CD4-positive, alpha-beta T cell treated with Interleukin-6 for 4 hours (primary cell): ENCODE data around the gene RNF214.

ENCODE experiments used
- DNase-seq: peaks from one replicate; pipeline ENCODE4 v3.0.0-alpha.2; 2020; ENCODE audit warnings: mixed read lengths

RNF214 gene

DNA sequence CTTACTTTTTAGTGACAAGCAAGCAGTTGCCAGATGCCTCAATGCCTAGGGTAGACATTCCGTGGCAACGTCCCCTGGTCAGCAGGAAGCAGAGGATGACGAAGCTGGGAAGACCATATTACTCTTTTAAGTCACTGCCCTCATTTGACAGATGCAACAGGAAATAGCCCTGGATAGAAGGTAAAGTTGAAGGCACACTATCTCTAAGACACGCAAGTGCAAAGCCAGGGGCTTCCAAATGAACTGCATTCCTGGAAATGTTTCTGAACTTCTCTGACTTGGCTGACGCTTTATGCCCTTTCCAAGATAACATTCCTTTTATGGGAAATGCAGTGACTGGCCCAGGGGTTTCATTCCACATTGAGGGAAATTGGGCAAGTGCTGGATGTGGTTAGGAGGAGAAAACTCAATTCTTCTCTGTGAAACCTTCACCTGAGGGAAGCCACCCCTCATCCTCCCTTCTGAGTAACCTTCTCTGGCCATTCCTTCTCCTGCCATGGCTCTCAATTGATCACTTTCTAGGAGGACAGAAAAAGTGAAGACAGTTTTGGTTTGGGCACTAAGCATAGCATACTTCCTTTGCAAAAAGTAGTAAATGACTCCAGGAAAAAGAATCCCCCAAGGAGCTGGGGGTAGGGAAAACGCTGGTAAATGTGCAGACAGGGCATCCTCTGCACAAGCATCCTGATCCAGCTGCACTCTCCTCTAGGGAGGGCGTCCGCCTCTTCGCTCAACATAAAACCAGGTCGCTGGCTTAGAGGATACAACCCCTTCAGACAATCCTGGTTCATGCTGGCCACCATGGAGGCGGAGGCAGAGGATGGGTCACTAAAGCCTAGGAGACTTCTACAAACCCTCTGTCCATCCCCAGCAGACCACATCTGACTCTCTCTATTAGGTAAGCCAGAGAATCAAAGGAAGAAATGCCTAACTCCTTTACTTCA lies 15.1 kb upstream of the RNF214 start:
- no peak for DNase-seq

DNA sequence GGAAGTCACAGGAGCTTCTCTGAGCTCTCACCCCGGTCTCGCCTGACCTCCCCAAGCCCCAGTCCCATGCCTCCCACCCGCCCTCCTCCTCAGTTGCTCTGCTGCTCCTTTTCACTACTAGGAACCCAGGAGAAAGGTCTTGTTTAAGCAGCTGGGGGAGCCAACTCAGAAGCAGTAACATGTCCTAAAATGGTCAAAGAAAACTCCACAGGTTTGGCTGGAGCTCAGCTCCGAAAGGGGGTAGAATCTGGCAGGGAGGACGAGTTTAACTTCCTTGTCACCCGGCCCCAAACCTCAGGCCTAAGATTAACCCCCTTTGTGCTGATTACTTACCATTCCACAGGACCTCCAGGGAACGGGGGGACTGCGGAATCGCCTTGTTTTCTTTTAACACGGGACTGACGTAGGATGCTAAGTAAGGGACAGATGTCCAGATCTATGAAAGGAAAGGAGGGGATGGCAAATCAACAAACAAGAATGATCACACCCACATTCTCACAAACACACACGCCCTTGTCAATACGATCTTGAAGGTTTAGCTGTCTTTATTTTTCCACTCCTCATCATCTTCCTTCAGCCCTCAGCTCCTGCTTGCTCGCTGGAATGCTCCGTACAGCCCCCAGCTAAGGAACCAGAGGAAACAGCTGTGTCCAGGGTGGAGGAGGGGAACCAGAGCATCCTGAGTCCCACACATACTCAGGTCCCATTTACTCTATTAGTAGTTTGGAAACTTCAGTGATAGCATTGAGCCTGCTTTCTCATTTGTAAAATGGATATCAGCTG lies 14.1 kb upstream of the RNF214 start:
- DNase-seq, result no peak

DNA sequence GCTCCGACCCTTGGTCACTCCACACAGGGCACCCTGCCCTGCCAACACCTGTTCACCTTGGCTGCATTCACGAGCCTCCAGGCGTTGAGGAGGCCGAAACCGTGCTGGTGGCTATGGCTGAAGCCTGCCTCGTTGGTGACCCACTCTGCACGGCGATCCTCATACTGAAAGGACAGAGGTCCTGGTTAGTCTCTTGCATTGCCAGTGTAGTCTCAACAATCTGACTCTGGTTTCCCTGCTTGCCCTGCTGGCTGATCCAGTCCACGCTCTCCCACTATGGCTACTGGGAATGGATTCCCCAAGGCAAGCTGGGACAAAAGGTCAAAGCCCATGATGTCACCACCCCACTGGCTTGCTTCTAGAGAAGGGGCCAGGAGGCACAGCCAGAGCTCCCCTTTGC lies 13.5 kb upstream of the RNF214 start:
- no peak for DNase-seq

DNA sequence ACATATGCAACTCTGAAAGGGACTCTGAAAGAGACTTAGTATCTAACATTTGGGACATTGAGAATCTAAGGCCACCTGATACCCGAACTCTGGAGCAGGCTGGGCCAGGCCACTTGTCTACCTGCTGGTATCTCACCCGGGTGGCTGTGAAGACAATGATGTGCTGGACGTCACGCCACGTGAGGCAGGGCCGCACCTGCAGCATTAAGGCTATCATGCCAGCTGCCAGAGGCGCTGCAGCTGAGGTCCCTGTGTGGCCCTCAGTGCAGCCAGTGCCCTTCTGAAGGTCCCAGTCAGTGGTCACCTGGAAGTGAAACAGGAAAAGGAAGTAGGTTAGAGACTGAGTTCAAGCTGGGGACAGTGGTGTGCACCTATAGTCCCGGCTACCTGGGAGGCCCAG lies 13.0 kb upstream of the RNF214 start:
- no peak for DNase-seq

DNA sequence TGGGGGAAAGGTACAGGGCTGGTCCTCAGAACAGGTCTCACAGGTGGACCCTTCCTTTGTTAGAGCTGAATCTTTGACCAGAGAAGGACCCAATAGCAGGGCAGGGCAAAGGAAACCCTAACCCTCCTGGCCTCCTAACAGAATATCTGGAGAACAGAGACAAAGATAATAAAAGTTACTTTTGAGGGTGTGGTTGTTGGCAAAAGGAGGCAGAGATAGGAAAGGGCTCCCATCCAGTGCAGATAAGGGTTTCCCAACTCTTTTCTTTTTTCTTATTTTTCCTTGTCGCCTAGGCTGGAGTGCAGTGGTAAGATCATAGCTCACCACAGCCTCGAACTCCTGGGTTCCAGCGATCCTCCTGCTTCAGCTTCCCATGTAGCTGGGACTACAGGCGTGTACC lies 12.5 kb upstream of the RNF214 start:
- DNase-seq, result no peak

DNA sequence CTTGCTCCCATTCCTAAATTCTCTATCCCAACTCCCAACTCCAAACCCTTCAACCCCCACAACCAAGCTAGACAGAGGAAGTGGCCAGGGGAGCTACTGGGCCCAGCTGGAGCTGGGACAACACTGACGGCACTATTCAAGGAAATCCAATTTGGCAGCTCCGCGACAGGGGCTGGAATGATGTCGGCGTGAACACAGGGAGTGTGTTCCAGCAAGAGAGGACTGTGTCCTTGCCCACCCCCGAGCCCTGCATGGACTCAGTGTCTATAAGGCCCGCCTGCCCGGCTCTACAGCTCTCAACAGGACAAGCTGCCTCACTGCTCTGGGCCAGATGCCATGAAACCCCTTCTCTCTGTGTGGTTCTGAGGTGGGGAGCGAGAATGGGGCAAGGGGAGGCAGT lies 11.9 kb upstream of the RNF214 start:
- no peak for DNase-seq

DNA sequence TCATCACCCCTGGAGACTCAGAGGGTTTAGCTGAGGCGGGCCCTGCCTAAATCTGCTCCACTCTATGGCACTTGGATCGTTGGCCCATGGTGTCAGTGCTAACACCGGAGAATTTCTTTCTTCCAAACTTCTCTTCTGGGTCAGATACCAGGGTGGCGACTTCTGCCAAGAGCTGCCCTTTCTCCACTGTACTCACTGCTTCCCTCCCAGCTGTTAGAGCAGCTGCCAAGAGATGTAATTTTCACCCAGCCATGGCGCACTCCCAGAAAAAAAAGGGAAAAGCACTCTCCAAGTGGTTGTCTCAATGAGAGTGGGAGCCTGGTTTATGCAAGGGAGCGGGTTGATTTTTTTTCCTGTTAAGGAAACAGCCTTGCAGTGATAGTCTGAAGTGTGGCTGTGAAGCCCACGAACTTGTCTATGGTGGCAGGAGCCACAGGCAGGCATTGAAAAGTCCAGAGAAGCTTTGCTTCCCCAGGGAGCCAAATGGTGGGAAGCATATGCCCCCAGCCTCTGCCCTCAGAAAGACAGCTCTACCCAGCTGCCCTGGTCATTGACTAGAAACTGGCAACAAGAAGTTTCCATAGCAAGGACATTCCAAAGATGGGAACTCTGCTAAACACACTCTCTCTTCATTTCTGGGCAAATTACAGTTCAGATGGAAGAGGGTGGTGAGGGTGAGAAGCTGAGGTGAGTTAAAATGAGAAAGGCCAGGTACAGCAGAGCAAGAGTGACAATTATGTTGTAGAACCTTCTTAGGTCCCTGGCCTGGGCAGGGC lies 11.3 kb upstream of the RNF214 start:
- no peak for DNase-seq

DNA sequence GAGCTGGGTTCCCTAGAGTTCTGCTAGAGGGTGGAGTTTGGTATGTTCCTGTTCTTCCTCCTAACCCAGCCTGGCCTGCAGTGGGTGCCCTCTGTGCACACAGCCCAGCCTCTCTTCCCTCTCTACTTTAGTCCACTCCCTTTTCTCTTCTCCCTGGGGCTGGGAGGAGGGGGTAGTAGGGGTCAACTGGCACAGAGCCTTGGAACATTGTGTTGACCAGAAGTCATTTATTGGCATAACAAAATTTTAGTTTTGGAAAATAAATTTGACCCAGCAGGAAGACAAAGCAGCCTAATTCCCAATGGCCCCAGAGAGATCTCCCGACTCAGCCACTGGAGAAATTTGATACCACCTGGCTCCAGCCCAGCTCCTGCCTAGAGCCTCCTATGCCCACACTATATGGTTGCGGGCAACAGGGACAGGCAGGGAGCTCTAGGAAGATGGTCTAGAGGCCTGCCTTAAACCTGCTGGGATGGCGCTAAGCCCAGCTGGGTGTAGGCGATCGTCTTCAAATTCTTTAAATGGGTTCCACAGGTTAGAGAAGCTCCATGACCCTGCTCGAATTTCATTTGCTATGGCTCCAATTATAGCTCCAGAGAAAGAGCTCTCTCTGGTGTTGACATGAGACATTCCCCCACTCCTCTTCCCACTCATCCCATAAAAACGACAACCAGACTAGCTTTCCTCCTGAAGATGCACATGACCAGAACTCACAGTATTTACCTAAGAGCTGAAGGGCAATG lies 10.5 kb upstream of the RNF214 start:
- DNase-seq, result no peak

DNA sequence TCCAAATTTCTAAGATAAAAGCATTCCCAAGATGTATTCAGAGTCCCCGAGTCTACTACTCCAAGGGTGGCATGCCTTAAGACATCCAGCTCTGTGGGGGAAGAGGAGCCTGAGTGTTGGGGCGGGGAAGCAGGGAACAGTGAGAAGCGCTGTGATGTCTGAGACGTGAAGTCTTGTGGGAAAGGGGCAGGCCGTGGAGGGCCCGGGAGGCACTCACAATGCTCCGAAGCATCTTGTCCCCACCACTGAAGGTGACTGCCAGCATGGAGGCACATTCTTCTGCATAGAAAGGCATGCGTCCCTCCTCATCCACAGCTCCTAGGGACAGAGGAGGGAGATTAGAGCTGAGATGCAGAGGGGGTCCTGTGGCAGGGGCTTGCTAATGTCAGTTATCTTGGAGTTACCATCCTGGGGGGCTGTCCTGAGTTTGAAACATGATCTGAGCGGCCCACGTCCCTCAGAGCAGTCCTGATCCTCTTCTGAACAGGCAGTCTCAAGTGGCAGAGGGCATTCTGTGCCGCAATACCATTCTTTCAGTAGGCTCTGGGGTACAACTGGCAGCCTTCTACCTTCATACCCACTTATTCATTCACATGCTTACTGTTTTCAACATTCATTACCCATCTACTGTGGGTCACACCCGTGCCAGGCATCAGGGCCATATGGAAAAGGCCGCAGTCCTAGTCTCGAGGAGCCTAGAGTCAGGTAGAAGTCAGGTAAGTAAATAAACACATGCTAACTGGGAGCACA lies 9.3 kb upstream of the RNF214 start:
- no peak for DNase-seq

DNA sequence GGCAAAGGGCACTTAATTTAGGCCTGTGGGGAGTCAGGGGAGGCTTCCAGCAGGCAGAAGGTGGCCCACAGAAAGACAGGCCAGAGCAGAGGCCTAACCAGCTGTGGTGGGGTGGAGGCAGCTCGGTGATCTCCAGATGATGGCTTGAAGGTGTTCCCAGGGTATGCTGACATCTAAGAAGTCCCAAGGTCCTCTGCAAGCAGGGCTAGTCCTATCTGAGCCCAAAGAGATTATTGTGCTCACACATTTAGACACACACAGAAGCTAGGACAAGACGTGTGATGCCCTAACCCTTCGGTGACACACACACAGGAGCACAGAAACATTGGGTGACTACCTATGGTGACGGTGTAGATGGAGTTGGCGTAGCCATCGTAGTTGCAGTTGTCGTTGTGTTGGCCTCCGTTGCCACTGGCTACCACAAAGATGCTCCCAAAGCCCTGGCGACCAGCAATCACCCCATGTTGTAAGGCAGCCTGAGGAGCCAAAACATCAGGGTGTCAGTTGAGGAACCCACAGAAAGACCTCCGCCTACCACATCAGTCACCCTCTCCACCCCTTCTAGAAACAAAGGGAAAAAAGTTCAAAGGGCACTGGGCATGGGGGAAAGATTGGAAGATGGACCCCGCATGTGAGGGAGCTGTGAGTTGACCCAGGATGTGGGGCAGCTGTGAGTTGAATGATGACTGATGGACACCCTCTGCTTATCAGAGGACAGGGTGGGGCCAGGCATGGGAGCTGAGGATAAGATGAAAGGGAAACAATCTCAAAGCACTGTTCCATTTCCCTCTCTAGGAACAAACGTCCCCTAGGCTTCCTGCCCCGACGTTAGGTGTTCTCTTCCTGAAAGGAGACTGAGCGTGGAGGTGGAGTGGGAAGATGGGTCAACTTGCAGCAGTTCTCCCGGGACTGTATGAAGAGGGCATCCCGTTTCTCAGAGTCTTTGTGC lies 8.5 kb upstream of the RNF214 start:
- DNase-seq, result no peak

DNA sequence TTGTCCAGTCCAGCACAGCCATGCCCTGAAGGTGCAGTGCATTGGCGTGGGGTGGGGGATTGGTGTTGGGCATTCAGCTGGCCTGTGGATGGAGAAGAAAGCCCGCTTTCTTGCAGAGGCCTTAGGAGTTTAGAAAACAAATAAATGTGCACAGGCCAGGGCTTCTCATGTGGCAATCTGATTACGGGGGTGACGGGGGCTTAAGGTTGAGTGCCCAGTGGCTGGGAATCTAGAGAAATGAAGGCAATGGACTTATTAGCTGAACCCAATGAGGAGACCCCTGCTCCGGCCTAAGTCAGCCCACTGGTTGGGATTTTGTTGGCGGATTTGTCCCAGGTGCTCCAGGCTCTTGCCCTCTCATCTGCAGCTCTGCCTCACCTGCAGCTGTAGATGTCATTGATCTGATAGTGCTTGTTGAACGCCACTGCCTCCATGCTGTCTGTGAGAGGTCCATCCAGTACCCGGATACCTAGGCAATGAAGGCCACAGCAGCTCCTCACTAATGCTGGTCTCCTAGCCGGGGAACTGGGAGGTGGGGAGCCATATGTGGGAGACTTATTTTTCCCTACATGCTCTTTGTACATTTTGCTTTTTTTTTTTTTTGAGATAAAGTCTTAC lies 6.8 kb upstream of the RNF214 start:
- no peak for DNase-seq

DNA sequence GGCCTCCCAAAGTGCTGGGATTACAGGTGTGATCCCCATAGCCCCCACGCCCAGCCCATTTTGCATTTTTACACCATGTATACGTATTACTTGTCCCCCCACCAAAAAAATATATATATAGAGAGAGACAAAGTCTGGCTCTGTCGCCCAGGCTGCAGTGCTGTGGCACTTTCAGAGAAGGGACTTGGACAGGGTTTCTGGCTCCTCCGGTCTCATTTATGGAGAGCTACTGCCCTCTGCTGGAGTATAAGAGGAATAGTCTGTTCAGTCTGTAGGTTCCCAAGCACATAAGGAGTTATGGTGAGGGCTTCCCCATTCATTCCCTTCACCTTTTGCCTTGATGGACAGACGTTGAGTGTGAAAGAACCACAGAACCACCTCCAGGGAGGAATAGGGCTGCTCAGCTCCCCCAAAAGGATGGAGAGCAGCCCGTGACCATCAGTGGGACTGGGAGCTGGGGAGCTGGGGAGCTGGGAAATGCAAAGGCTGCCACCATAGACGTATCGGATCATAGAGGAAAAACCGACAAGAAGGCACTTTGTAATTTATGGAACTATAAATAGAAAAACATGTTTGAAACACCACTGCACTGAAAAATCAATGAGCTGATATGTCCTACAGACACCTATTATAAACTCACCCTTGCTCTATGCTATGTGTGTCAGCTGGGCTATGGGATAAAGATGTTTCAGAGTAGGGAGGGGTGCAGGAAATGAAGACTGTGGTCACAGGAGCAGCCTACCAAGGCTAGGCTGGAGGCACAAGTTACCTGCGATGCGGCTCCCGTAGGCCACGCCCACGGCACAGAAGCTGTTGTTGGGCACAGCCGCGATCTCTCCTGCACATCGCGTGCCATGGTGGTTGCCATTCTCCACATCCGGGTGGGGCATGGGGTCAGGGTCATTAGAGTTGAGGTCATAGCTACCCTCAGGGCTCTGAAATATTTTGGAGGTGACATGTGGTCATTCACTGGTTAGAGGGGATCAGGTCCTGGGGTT lies 5.8 kb upstream of the RNF214 start:
- peak; percentile 51 for DNase-seq

DNA sequence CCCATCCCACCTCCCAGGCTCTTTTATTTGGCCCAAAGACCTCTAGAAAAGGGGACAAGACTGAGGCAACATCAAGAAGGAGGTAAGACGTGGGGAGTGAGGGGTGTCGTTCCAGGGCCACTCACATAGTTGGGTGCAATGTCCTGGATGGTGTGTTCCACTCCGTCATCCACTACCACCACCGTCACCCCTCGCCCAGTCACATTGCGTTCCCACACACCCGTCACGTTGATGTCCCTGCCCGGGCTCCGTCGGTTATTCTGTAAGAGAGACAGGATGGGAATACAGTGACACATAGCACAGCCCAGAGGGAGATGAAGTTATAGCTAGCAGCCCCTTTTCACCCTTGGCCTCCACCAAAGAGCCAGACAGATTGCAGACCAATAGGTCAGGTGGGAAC lies 4.4 kb upstream of the RNF214 start:
- DNase-seq, result no peak

DNA sequence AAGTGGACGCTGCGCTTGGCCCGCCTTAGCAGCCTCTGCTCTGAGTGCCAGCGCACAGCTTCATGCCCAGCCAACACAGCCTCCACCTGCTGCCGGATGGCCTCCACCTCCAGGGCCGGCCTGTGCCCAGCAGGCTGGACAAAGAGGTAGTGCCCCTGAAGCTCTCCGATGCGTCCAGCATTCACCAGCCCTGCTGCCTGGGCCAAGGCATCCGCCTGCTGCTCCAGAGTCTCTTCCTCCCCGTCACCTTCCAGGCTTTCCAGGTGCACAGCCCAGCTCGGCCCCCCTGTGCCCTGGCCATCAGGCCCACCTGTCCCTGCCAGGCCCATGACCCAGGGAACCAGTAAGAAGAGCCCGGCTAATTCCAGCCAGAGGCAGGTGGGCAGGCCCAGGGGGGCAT lies 3.1 kb upstream of the RNF214 start:
- DNase-seq, result no peak

DNA sequence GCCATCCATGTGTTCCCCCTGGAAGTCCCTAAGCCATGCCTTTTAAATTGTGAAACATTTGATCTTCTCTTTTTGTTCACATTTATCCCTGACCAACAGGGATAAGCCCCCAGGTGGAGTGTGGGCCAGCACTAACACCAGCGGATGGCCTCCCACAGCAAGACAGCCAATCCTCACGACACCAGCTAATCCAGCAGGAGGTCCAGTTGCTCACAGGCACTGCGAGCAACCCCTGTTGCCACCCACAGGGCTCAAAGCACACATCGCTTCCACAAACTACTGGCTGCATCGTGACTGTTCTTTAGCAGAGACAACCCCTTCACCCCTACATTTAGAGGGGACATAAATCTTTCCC lies 2.6 kb upstream of the RNF214 start:
- no peak for DNase-seq

DNA sequence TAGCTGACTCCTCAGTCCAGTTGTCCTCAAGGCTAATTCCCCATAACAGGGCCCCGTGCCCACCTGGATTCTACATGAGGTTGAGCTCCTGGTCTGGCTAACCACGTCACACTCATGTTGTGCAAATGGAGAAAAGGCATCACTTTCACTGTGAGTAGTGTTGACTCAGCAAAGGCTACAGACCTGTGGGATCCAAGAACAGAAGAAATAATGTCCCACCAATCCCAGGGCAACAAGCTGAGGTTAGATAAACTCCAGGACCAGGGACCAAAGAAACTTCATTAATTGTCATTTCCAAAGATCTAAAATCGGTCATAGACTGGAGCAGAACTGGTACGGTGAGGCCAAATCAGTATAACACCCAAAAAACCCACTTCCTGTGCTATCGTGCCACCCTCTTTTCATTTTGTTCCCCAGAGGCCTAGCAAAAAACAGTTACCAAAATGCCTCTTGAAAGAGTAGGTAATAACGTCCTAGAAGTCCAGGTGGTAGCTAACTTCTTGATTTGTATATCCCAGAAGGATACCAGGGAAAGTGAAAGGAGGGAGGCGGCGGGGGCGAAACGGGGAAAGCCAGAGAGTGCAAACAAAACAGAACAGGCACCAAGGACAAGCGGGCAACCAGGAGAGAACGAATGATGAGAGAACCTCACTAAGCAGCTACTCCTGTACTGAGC lies 2.0 kb upstream of the RNF214 start:
- DNase-seq, result peak; percentile 55

DNA sequence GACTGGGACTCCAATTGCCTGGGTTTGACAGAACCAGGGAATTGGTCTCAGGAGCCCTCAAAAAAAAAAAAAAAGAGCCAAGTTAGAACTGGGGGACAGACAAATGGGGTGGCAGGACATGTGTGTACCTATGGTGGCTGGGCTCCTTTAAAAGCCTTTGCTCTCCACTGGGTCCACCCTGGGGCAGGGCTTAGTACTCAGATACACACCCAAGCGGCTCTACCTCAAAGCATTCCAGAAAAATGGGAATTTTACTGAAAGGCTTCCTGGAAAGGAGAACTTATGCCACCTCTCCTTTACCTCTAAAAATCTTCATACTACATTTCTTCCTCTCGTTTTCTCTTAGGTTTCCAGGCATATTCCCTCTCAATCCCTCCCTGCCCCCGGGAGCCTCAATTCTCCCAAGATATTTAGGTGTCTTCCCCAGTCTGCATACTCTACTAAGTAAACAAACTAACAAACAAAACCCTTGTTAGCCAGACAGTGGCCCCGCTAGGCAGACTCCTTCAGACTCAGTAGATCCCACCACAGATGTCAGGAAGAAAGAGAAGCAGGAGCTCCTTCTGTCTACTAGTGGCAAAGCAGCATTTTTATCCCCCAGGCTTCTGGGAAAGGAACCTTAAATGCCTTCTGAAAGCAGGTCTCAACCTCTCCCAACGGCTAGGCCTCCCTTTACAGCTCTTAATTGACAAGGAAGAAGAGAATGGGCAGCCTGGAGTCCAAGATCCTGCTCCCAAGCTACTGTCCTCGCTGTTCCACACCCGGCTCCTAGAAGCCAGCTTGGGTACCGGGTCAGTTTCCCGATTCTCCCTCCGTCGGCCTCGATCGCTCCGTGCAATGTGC lies 1.3 kb upstream of the RNF214 start:
- DNase-seq, result no peak

DNA sequence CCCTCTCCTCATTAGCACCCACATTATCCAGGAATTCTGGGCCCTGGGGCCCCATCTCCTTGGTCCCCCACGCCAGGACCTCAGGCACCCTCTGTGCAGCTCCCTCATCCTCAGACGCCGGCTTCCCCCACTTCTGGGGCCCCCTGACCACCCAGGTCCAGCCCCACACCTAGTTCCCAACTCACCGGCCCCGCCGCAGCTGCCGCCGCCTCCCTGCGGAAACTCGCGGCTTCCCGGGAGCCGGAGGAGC lies 704 bp upstream of the RNF214 start, which contains the start of gene PCSK7:
Gene PCSK7 (minus strand): TSS at position 232 of the 250 bp plus-strand sequence. CDS start 2,229 bp downstream, outside the sequence.
- DNase-seq, result no peak
